Smooth muscle cell (in vitro differentiated cells): ENCODE results near the gene KLK3. TPM values are rescaled to one million over a fixed set of nuclear protein-coding genes. Genes with fewer than 3 reads are reported as not detected.

Source experiments
- DNase-seq: peaks from one replicate; lab custom pipeline; 2025; ENCODE audit not compliant: unreplicated experiment; lab: John Stamatoyannopoulos, UW
- H2AFZ ChIP-seq: fragments of 200-600 bp; sonication (generic); 2 replicates; pipeline ENCODE4 v1.6.0; 2016; ENCODE audit warnings: antibody characterized with exemption, low read depth, mild to moderate bottlenecking
- H3F3A ChIP-seq: fragments of 200-600 bp; sonication (generic); 2 replicates; pipeline ENCODE4 v1.6.0; 2017; ENCODE audit warnings: antibody characterized with exemption, low read depth
- H3K27ac ChIP-seq: fragments of 200-600 bp; sonication (generic); 2 replicates; pipeline ENCODE4 v1.5.1; 2016; ENCODE audit warnings: low read depth, mild to moderate bottlenecking
- H3K27me3 ChIP-seq: fragments of 200-600 bp; sonication (generic); 2 replicates; pipeline ENCODE4 v1.6.1; 2016; ENCODE audit warnings: low read depth, mild to moderate bottlenecking
- H3K36me3 ChIP-seq: fragments of 200-600 bp; sonication (generic); 2 replicates; pipeline ENCODE4 v1.5.1; 2016; ENCODE audit warnings: low read depth
- H3K4me1 ChIP-seq: fragments of 200-600 bp; sonication (generic); 2 replicates; pipeline ENCODE4 v1.5.1; 2016; ENCODE audit warnings: low read depth
- H3K4me2 ChIP-seq: fragments of 200-600 bp; sonication (generic); 2 replicates; pipeline ENCODE4 v1.6.0; 2016; ENCODE audit warnings: mild to moderate bottlenecking
- H3K4me3 ChIP-seq: fragments of 200-600 bp; sonication (generic); 2 replicates; pipeline ENCODE4 v1.5.1; 2016; ENCODE audit warnings: mild to moderate bottlenecking
- H3K79me2 ChIP-seq: fragments of 200-600 bp; sonication (generic); 2 replicates; pipeline ENCODE4 v1.6.0; 2016; ENCODE audit warnings: low read depth, mild to moderate bottlenecking
- H3K9ac ChIP-seq: fragments of 200-600 bp; sonication (generic); 2 replicates; pipeline ENCODE4 v1.6.0; 2016; ENCODE audit warnings: low read depth
- H3K9me3 ChIP-seq: fragments of 200-600 bp; sonication (generic); replicated peaks from 2 replicates; pipeline ENCODE4 v1.5.1; 2016; ENCODE audit warnings: low read depth
- H4K20me1 ChIP-seq: fragments of 200-600 bp; sonication (generic); 2 replicates; pipeline ENCODE4 v1.6.0; 2016; ENCODE audit warnings: low read depth
- WGBS: methylation state at CpG from one replicate; pipeline ENCODE4 v1.1.7; 2016; ENCODE audit warnings: low lambda C conversion rate; 5-methylcytosine and 5-hydroxymethylcytosine counted together
- polyA plus RNA-seq: library from polyadenylated mRNA; unstranded; fragments of >200 nt; fragmentation: Nextera tagmentation; extraction: Ambion mirVana; gene quantifications from 2 replicates; pipeline ENCODE4 v1.2.1, GENCODE V29; 2016
- total RNA-seq: library from RNA; depleted of rRNA; stranded (reverse); fragments of >200 nt; gene quantifications from 2 replicates; pipeline ENCODE4 v1.2.3, GENCODE V29; 2014
- TF ChIP-seq, protein P1 (sequence below): fragments of 200-600 bp; sonication (generic); IDR thresholded peaks from 2 replicates; pipeline ENCODE4 v1.5.1; 2017; ENCODE audit warnings: borderline replicate concordance, mild to moderate bottlenecking, antibody characterized with exemption; ENCODE audit not compliant: insufficient read depth, poor library complexity, severe bottlenecking

KLK3 gene
- total and polyA plus RNA-seq, 2 experiments from 2014 or later: not detected

DNA sequence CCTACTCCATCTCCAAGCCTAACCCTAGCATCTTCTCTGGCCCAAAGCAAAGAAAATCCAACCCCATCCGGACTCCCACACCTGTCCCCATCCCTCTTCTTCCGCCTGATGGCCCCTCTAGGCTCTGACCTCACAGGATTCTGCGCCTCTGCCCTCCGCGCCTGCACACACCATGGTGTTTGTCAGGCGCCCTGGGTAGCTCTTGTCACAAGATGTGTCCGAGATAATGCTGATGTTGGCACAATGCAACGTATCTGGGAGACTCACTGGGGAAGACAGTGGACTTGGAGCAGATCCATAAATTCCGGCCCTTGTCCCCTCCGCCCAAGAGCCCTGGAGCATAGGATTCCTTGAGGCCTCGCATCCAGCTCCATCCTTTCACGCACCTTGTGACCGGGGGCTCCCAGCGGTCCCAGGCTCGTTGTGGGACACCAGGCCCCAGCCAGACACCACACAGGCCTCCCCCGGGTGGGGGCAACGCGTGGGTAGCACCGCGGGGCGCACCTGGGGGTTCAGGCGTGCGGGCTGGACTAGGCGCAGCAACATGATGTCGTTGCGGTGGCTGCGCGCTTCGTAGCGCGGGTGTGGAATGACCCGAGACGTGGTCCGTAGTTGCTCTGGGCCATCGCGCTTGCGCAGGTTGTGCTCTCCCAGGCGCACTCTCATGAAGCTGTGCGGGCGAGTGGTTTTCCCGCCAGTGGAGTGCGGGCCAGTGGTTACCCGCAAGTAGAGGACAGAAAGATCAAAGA is 28.0 kb upstream of the KLK3 start:
- TF ChIP-seq, protein P1, sequence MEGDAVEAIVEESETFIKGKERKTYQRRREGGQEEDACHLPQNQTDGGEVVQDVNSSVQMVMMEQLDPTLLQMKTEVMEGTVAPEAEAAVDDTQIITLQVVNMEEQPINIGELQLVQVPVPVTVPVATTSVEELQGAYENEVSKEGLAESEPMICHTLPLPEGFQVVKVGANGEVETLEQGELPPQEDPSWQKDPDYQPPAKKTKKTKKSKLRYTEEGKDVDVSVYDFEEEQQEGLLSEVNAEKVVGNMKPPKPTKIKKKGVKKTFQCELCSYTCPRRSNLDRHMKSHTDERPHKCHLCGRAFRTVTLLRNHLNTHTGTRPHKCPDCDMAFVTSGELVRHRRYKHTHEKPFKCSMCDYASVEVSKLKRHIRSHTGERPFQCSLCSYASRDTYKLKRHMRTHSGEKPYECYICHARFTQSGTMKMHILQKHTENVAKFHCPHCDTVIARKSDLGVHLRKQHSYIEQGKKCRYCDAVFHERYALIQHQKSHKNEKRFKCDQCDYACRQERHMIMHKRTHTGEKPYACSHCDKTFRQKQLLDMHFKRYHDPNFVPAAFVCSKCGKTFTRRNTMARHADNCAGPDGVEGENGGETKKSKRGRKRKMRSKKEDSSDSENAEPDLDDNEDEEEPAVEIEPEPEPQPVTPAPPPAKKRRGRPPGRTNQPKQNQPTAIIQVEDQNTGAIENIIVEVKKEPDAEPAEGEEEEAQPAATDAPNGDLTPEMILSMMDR: no peak
- H4K20me1 ChIP-seq: no peaks in the 10 kb centered on the region
- no peak overlapping the region for H3K4me2 ChIP-seq
- no peak overlapping the region for H3K27ac ChIP-seq
- 93% methylated on average over 43 of the region's 43 CpGs for WGBS
- H3K9ac ChIP-seq: no peak overlapping the region
- no peak overlapping the region for H3K4me3 ChIP-seq
- no peaks in the 10 kb centered on the region for H3K36me3 ChIP-seq
- H3K4me1 ChIP-seq: no peaks in the 10 kb centered on the region
- peaks cover 12% of the 10 kb centered on the region for H3K27me3 ChIP-seq
- H3K9me3 ChIP-seq: no peaks in the 10 kb centered on the region
- H3K79me2 ChIP-seq: no peaks in the 10 kb centered on the region
- H2AFZ ChIP-seq: no peak overlapping the region
- DNase-seq: no peak
- H3F3A ChIP-seq: no peaks in the 10 kb centered on the region

DNA sequence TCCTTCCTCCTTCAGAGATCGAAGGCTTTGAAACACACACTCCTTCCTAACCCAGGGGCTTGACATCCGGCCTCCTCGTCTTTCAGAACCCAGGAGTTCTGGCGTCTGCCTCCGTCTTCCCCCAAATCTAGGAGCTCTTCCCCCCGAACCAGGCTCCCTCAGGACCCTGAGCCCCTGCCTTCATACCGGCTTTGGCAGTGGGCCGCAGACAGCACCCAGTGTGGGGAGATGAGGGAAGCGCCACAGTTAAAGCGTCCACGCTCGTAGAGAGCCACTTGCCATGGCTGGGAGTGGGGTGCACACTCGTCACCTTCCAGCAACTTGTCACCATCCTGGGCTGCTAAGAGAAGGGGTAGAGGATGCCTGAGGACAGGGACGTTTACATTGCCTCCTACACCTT is 27.2 kb upstream of the KLK3 start:
- TF ChIP-seq, protein P1: no peak
- H3K27ac ChIP-seq: no peak overlapping the region
- no peaks in the 10 kb centered on the region for H3K4me1 ChIP-seq
- no peaks in the 10 kb centered on the region for H3K79me2 ChIP-seq
- H3K9ac ChIP-seq: no peak overlapping the region
- no peak overlapping the region for H3K4me2 ChIP-seq
- 89% methylated on average over 14 of the region's 14 CpGs for WGBS
- no peaks in the 10 kb centered on the region for H3F3A ChIP-seq
- DNase-seq: no peak
- no peak overlapping the region for H3K4me3 ChIP-seq
- H3K27me3 ChIP-seq: peaks cover 5% of the 10 kb centered on the region
- no peaks in the 10 kb centered on the region for H3K36me3 ChIP-seq
- H3K9me3 ChIP-seq: no peaks in the 10 kb centered on the region
- H2AFZ ChIP-seq: no peak overlapping the region
- H4K20me1 ChIP-seq: no peaks in the 10 kb centered on the region

DNA sequence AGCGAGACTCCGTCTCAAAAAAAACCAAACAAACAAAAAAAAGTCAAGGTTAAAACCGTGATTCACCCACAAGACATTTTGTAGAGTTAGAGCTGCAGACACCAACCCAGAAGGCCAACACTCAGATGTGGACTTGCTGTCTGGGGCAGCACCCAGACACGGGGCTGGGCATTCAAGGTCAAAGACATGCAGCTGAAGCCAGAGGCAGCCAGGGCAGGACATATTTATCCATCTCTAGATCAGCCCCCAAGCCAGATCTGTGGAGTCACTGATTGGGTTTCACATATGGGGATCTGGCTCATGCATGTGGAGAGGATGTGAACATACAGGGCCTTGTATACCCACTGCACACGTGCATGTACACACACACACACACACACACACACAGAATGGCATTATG is 24.9 kb upstream of the KLK3 start:
- DNase-seq: no peak
- Histone ChIP-seq H3K9ac (no peak overlapping the region), H3K4me2 (no peak overlapping the region), H3K9me3 (no peaks in the 10 kb centered on the region), H3K27ac (no peak overlapping the region), H3K79me2 (no peaks in the 10 kb centered on the region), H2AFZ (no peak overlapping the region), H3K36me3 (no peaks in the 10 kb centered on the region), H3K27me3 (no peaks in the 10 kb centered on the region), H3F3A (no peaks in the 10 kb centered on the region), H4K20me1 (no peaks in the 10 kb centered on the region), H3K4me3 (no peak overlapping the region), H3K4me1 (no peaks in the 10 kb centered on the region)
- WGBS: 76% methylated on average over 5 of the region's 5 CpGs
- TF ChIP-seq, protein P1: no peak

DNA sequence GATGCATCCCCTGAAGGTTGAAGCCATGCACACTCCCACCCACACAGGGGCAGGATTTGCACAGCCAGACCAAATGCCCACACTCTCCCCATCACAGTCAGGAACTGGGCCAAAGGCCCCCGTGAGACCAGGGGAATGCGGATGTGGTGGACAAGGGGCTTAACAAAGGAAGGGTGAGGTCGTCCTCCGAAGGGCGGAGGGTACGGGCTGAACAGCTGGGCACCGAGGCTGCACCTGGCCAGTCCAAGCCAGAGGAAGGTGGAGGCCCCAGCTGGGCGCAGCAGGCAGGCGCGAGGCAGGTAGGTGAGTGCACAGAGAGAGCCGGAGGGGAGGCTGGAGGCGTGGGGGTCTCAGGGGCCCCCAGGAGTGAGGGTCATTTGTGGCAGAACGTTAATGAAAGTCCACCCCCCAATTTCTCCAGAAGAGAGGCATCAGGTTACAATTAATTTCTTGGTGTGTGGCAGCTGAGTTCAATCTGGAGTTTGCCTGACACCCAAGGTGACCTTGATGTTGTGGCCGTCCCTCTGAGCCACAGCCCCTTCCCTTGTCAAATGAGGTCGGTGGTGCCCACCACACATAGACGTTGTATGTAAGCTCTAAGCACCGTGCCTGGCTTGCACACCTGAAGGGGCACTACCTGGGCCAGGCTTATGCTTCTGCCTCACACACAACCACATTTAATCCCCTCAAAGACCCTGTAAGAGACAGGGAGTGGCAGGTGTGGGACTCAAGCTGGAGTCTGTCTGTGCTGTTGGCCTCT is 24.3 kb upstream of the KLK3 start:
- DNase-seq: no peak
- H4K20me1 ChIP-seq: no peaks in the 10 kb centered on the region
- no peaks in the 10 kb centered on the region for H3K9me3 ChIP-seq
- no peak overlapping the region for H3K27ac ChIP-seq
- TF ChIP-seq, protein P1: no peak
- no peak overlapping the region for H3K4me3 ChIP-seq
- no peaks in the 10 kb centered on the region for H3F3A ChIP-seq
- no peak overlapping the region for H2AFZ ChIP-seq
- no peaks in the 10 kb centered on the region for H3K79me2 ChIP-seq
- 75% methylated on average over 15 of the region's 17 CpGs for whole genome bisulfite sequencing
- H3K4me1 ChIP-seq: no peaks in the 10 kb centered on the region
- H3K27me3 ChIP-seq: no peaks in the 10 kb centered on the region
- no peak overlapping the region for H3K9ac ChIP-seq
- H3K4me2 ChIP-seq: no peak overlapping the region
- no peaks in the 10 kb centered on the region for H3K36me3 ChIP-seq
